Measurements from ENCODE around the gene TYW1B.
"Not testable (repeated sequence)": the region's sequence is repeated elsewhere in the genome, so short reads cannot be mapped to it uniquely, and the experiment has no call there.

TYW1B gene

DNA sequence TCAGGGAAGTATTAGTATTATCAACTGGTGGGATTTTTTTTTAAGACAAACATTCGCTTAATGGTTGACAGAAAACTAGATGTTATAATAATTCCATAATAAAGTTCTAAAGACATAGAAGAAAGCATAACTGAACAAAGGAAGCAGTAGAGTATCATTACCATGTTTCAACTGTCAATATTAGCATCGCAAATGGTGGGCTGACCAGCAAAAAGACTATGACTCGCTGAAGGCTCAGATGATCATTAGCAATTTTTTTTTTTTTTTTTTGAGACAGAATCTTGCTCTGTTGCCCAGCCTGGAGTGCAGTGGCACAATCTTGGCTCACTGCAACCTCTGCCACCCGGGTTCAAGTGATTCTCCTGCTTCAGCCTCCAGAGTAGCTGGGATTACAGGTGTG is 74.8 kb downstream of the TYW1B start:
- DNase-seq (ENCODE audit: low spot score): not testable (repeated sequence)

GRCh38 chr7:72751978-72752377 is 76.0 kb downstream of the TYW1B start:
- DNase-seq (ENCODE audit: low spot score): no peak

- no peak for DNase-seq (ENCODE audit: low spot score)
These were observed 76.6 kb downstream of the TYW1B start for GRCh38 chr7:72751378-72751777.

DNA sequence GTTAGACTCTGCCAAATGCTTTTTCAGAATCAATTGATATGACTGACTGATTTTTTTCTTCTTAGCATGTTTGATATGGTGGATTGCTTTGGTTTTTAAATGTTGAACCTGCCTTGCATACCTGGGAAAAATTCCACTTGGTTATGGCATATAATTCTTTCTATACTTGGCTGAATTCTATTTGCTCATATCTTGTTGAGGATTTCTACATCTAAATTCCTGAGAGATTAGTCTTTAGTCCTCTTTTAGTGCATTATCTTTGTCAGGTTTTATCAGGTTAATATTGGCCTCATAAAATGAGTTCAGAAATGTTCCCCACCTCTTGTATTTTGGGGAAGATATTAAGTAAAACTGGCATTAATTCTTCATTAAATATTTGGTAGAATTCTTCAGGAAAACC is 79.4 kb downstream of the TYW1B start:
- DNase-seq (ENCODE audit: low spot score): not testable (repeated sequence)

DNA sequence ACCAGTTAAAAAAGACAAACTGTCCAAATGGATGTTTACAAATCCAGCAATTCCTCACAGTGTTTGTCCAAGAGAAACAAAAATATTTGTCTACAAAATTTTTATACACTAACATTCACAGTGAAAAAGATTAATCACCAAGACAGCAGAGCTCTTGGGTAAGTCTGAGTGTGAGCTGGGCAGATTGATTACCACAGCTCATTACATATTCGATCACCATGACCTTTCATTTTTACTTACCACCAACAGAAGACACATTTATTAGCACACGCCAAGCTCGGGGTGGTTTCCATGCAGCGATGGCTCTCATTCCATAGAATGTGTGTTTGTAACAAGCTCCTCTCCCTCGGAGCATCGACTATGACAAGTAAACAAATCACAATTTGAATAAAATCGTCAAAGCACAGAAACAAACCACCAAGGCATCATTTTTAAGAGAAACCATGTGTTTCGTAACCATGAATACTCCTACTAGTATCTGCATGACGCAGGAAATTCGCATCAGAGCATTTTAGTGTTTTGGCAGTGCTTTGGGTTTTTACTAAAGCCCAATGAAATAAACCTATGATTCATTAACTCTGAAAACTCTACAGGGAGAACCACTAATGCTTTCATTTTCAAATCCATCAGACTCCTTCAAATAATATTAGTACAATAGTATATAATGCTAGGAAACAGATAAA is 83.6 kb downstream of the TYW1B start:
- DNase-seq (ENCODE audit: low spot score): not testable (repeated sequence)

GRCh38 chr7:72743801-72744200 is 84.2 kb downstream of the TYW1B start:
- DNase-seq (ENCODE audit: low spot score): not testable (repeated sequence)

DNA sequence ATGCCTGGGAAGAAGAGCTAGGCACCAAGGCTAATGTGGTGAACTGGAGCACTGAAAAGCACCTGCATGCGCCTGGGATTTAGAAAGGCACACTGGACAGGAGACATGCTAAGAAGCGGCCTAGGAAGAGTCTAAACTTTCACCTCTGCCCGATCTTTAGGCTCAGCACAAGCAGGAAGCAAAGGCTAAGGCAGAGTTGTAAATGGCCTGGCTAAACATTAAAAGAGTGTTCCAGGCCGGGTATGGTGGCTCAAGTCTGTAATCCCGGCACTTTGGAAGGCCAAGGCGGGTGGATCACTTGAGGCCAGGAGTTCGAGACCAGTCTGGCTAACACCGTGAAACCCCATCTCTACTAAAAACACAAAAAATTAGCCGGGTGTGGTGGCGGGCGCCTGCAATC is 88.3 kb downstream of the TYW1B start:
- not testable (repeated sequence) for DNase-seq (ENCODE audit: low spot score)

- not testable (repeated sequence) for DNase-seq (ENCODE audit: low spot score)
These were observed 92.1 kb downstream of the TYW1B start for GRCh38 chr7:72735855-72736254.

- DNase-seq (ENCODE audit: low spot score): not testable (repeated sequence)
These were observed 97.2 kb downstream of the TYW1B start for GRCh38 chr7:72730815-72731214.

GRCh38 chr7:72730384-72730783 is 97.6 kb downstream of the TYW1B start:
- not testable (repeated sequence) for DNase-seq (ENCODE audit: low spot score)

DNA sequence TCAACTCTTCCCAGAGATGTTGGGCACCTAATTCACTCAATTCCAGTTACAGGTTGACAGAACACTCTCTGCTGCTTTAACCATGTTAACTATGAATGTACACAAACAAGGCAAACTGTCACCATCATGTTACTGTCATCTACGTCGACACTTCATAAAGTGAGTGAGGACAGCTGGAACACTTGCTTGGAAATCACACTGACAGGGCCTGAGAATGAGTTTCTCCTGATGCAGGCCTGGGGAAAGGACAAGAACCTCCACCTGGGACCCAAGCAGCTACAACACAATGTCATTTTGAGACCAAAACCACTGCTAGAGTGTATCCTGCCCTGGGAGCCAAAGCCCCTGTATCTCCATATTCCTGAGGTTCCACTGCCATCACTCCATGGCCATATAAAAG is 98.9 kb downstream of the TYW1B start:
- not testable (repeated sequence) for DNase-seq (ENCODE audit: low spot score)

- DNase-seq (ENCODE audit: low spot score): not testable (repeated sequence)
These were observed 105.3 kb downstream of the TYW1B start for GRCh38 chr7:72722694-72723093.

DNA sequence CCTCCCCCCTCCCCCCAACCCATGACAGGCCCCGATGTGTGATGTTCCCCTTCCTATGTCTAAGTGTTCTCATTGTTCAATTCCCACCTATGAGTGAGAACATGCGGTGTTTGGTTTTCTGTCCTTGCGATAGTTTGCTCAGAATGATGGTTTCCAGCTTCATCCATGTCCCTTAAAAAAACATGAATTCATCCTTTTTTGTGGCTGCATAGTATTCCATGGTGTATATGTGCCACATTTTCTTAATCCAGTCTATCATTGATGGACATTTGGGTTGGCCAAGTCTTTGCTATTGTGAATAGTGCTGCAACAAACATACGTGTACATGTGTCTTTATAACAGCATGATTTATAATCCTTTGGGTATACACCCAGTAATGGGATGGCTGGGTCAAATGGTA is 107.1 kb downstream of the TYW1B start:
- DNase-seq (ENCODE audit: low spot score): not testable (repeated sequence)

- DNase-seq (ENCODE audit: low spot score): not testable (repeated sequence)
These were observed 110.7 kb downstream of the TYW1B start for GRCh38 chr7:72717252-72717774.

DNA sequence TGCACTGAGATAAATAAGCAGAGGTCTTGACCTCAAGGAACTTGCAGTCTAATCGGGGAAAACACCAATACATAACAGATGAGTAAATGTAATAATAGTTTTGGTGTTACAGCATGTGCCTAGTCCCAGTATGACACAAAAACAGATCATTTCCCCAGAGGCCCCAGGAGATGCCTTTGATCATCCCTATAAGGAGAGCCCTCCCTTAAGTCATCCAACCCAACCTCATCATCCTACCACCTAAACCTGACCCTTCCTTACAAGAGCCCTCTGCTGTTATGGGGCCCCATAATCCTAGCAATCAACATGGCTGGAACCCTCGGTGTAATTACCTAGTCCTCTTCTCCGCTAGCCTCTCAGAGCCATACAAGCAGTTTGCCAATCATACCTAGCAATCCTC is 116.1 kb downstream of the TYW1B start:
- DNase-seq (ENCODE audit: low spot score): not testable (repeated sequence)

DNA sequence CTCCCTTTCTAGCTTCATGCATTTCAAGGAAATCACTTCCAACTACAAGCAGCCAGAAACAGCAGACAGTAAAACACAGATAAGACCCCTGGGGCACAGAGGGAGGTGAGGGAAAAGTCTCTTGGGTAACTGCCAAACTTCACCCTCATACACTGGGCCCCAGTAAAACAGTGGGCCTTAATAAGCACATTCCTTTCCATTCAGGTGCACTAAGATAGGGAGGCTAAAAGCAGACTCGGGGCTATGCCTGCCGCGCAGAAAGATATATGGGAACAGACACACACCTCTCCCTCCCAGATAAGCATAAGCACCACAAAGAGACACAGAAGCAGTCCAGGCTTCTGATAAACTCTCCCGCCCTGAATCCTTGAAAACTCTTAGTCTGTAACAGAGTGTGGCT is 117.0 kb downstream of the TYW1B start:
- no peak for DNase-seq (ENCODE audit: low spot score)

DNA sequence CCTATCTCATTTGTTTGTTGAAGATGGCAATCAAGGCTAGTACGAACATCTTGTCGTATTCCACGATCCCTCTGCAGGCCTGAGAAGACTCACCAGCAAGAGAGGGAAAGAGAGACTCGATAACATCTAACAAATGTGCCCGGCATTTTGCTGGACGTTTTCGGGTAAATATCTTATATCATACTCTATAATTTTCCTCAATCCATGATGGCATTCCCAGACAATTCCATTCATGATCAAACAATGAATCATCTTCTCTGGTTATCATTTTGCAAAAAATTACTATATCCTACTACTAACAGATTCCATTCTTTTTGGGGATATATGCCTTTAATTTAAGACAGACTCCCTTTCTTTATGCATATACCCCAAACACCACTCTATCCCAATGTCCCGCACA is 118.1 kb downstream of the TYW1B start:
- no peak for DNase-seq (ENCODE audit: low spot score)

- DNase-seq (ENCODE audit: low spot score): not testable (repeated sequence)
These were observed 119.5 kb downstream of the TYW1B start for GRCh38 chr7:72708371-72709050.

GRCh38 chr7:72706521-72706920 is 121.5 kb downstream of the TYW1B start:
- DNase-seq (ENCODE audit: low spot score): no peak

- DNase-seq (ENCODE audit: low spot score): not testable (repeated sequence)
These were observed 122.3 kb downstream of the TYW1B start for GRCh38 chr7:72705693-72706092.

DNA sequence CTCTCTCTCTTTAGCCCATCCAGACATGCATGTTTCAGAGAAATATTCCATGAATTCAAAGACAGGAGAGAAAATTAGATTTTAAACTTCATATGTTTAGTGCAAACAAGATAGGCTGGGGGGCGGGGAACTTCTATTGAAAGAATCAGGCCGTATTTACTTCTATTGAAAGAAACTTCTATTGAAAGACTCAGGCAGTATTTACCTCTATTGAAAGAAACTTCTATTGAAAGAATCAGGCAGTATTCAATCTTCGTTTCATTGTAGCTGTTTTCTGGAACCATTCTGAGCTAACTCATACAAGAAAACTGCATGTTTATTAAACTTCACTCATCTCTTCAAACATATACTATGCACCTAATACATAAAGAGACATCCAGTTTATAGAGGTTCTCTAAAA is 123.1 kb downstream of the TYW1B start:
- no peak for DNase-seq (ENCODE audit: low spot score)

DNA sequence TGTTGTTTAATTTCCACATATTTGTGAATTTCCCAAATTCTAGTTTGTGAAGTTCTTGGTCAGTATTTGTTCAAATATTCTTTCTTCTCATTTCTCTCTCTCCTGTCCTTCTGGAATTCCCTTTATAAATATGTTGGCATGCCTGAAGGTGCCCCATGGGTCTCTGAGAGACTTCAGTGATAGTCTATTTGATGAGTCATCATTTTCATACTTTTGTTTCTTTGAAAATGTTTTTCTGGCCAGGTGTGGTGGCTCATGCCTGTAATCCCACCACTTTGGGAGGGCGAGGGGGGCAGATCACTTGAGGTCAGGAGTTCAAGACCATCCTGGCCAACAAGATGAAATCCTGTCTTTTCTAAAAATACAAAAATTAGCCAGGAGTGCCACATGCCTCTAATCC is 127.5 kb downstream of the TYW1B start:
- not testable (repeated sequence) for DNase-seq (ENCODE audit: low spot score)

DNA sequence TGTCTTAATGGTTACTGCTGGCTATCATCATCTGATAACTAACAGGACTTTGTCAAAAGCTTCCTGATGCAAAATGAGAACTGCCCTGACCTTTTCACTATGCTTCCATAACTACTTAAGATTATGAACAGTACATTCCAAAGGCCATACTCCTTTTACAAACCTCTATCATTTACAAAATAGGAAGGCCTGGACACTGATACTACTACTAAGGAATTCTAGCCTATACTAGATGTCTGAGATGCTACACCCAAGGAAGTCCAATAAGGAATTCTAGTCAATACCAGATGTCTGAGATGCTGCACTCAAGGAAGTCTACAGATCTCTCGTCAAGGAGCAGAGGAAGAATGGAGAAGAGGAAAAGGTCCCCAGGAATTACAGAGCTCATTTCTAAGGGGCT is 130.9 kb downstream of the TYW1B start:
- not testable (repeated sequence) for DNase-seq (ENCODE audit: low spot score)

Data from CD4-positive, alpha-beta T cell treated with Interleukin-15 for 4 hours (primary cell).